ENCODE measurements around the gene CDC34. TPM values are rescaled to one million over a fixed set of nuclear protein-coding genes. Genes with fewer than 3 reads are reported as not detected.

The CDC34 gene
- total and polyA plus RNA-seq, 9 of the 15 experiments (the other 6 are each of a cell fraction or from before 2014, with no cell fraction given): 0.80 to 203 (median 65.5) TPM

- TF ChIP-seq MYNN (IDR thresholded peaks at IDR 0.05) (peak; percentile 55; the same call in 1 of the 2 replicates), MYNN (CRISPR knock-in tag; IDR thresholded peaks at IDR 0.05) (no peak), HEY1 (CRISPR knock-in tag; IDR thresholded peaks at IDR 0.05; ENCODE audit: borderline replicate concordance) (no peak), CAMTA2 (CRISPR knock-in tag; conservative IDR thresholded peaks at IDR 0.05) (peak; percentile 82; the same call in 1 of the 2 replicates), CCNT2 (IDR thresholded peaks at IDR 0.05; ENCODE audit: borderline replicate concordance, extremely low read depth, insufficient read length, low read depth, low read length) (peak; percentile 98), YY1 (IDR thresholded peaks at IDR 0.05; ENCODE audit: borderline replicate concordance in 1 of 3, control insufficient read depth in 1 of 3, extremely low read depth in 1 of 3, insufficient read depth in 3 of 3, insufficient read length in 1 of 3, insufficient replicate concordance in 2 of 3, low read depth in 1 of 3, low read length in 2 of 3) (peak; percentile 40 to 93 (median 88)), ZNF263 (CRISPR knock-in tag; IDR thresholded peaks at IDR 0.05; ENCODE audit: borderline replicate concordance) (0 out of 2 replicates have a peak, but pooled peaks have one; percentile 24), PPARD (CRISPR knock-in tag; IDR thresholded peaks at IDR 0.05) (no peak), ZSCAN29 (IDR thresholded peaks at IDR 0.05) (no peak), ZC3H11A (IDR thresholded peaks at IDR 0.05; ENCODE audit: low read depth, low read length) (no peak), ZZZ3 (IDR thresholded peaks at IDR 0.05) (no peak), SAP30 (IDR thresholded peaks at IDR 0.05; ENCODE audit: borderline replicate concordance, insufficient read depth, low read depth, low read length, poor library complexity, severe bottlenecking) (no peak), TCF3 (CRISPR knock-in tag; IDR thresholded peaks at IDR 0.05) (peak; percentile 44), SRSF1 (IDR thresholded peaks at IDR 0.05; ENCODE audit: low read depth, low read length) (no peak), NFATC3 (IDR thresholded peaks at IDR 0.05) (no peak), ZFPM2 (CRISPR knock-in tag; IDR thresholded peaks at IDR 0.05) (0 out of 2 replicates have a peak, but pooled peaks have one; percentile 7), EP300 (IDR thresholded peaks at IDR 0.05; ENCODE audit: low read length) (peak; percentile 49), NCOA1 (IDR thresholded peaks at IDR 0.05; ENCODE audit: low read depth) (no peak), THAP12 (CRISPR knock-in tag; IDR thresholded peaks at IDR 0.05) (peak; percentile 93), PHF8 (IDR thresholded peaks at IDR 0.05; ENCODE audit: borderline replicate concordance, low read length) (peak; percentile 77), STAT5A (IDR thresholded peaks at IDR 0.05; ENCODE audit: borderline replicate concordance, low read length) (no peak; the same call in 1 of the 2 replicates), NFRKB (IDR thresholded peaks at IDR 0.05; ENCODE audit: low read depth) (no peak), BCOR (IDR thresholded peaks at IDR 0.05) (peak; percentile 49; the same call in 1 of the 2 replicates), ZNF764 (CRISPR knock-in tag; IDR thresholded peaks at IDR 0.05; ENCODE audit: low read depth) (no peak)
Observed at GRCh38 chr19:572140-572742, 40.7 kb downstream of the CDC34 start, which contains the start of gene BSG (continued).

All from K562 (cell line).